Measurements from ENCODE around the gene ZNF624. TPM values are rescaled to one million over a fixed set of nuclear protein-coding genes. Genes with fewer than 3 reads are reported as not detected.
"Not testable (repeated sequence)": the region's sequence is repeated elsewhere in the genome, so short reads cannot be mapped to it uniquely, and the experiment has no call there.

ZNF624 gene
- 5.2 and 7.4 TPM in 2 replicates for total RNA-seq
- polyA plus RNA-seq (2012): 1.5 TPM

- DNase-seq (ENCODE audit: low read depth): peak; percentile 94
Observed at GRCh38 chr17:16653367-16654041, at the start of gene ZNF624. ZNF624 (minus strand) TSS chr17:16653850.

DNA sequence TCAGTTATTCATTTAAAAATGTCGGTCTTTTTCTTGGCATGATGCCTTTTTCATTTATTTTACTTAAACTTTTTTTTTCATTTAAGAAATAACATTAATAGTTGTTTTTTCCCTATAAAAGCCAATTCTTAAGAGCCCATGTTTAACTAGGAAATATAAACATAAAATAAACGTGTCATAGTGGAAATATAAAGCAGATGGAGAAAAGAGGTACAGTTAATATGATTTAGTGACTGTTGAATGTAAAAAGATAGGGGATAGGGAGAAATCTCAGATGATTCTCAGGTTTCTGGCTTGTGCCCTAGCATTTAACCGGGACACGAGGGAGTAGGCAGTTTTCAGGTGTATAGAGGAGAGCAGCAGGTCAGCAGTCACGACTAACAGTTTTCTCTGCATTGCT lies 44.0 kb upstream of the ZNF624 start:
- DNase-seq (ENCODE audit: low read depth): not testable (repeated sequence)

- not testable (repeated sequence) for DNase-seq (ENCODE audit: low read depth)
Observed at GRCh38 chr17:16690447-16690846, 36.8 kb upstream of the ZNF624 start.

GRCh38 chr17:16689731-16690281 lies 36.2 kb upstream of the ZNF624 start, which contains the start of gene CCDC144A:
CCDC144A (plus strand) TSS chr17:16690241; CDS start chr17:16690401, 160 bp downstream.
- not testable (repeated sequence) for DNase-seq (ENCODE audit: low read depth)

DNA sequence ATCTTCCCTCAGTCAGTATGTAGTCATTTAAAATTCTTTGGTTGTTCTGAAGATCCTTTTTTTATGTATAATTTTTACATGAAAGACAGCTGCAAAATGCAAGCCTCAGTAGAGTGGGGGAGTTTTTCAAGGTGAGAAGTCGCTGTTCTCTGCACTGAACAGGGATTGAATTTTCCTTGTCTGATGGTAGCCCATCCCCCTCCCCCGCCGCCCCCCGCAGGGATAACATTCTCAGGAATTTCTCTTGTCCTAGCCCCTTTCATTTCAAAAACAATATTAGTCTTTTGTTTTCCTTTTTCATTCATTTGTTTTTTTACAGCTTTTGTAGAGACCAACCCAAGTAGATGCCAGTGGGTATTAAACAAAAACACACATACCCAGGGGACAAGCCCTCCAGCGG lies 33.5 kb upstream of the ZNF624 start:
- DNase-seq (ENCODE audit: low read depth): not testable (repeated sequence)

GRCh38 chr17:16686019-16686418 lies 32.4 kb upstream of the ZNF624 start:
- not testable (repeated sequence) for DNase-seq (ENCODE audit: low read depth)

GRCh38 chr17:16683290-16684138 lies 29.9 kb upstream of the ZNF624 start:
- DNase-seq (ENCODE audit: low read depth): peak; percentile 12

DNA sequence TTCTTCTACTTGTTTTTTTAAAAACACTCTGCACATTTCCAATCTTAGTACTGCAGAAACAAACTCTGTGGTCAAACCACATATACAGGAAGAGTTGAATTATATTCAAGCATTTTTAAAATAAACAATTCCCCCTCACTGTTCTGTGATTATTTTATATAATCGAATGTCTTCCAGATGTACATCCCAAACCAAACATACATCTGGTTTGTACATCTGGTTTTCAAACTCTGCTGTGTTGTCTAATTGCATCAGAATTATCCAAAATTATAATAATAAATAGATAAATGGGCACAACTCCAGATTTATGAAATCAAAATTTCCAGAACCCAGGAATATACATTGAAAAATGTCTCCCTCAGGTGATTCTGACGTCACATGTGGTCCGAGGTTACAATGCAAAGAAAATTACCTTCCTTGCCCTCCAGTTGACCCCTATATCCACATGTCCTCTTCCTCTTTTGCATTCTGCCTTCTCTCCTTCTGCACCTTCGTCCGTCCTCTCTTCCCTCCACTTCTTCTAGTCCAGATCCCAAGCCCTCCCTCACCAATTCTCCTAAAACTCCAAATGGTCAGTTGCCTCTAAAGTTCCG lies 23.1 kb upstream of the ZNF624 start:
- no peak for DNase-seq (ENCODE audit: low read depth)

DNA sequence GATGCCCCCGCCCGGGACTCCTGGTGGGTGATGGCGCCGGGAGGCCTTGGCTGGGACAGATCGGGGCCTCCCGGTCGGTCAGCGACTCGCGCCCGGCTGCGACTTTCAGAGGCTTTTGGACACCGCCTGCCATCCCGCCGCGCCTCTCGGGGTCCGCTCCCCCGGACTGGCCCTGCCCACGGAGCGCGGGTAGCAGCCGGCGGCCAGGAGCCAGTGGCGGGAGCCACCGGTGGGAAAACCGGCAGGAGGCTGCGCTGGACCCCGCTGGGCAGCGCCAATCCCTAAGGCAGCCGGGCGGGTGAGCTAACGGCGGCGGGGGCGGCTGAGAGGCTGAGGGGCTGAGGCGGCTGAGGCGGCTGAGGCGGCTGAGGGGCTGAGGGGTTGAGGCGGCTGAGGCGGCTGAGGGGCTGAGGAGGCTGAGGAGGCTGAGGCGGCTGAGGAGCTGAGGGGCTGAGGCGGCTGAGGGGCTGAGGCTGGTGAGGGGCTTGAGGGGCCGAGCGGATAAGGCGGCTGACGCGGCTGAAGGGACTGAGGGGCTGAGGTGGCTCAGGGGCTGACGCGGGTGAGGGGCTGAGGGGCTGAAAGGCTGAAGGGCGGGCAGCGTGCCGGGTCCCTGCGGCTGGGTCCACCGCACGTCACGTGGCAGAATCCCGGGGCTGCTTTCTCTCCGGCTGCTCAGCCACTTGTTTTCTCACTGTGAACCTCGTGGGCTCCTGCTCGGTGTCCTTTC lies 13.4 kb upstream of the ZNF624 start:
- peak; percentile 7 for DNase-seq (ENCODE audit: low read depth)

DNA sequence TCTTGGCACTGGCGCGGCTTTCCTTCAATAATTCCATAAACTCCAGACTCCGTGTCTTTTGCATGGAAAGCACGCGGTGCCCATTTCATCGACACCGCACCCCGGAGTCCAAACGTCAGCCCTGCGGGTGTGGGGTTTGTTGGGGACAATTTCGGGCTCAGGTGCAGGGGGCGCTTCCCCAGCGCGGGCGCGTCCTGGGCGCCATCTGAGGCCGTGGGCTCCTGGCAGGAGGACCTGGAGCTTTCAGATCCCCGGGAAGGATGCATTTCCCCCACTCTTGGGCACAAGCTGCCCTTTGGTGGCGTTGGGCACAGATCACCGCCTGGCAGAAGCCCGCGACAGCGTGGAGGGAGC lies 12.9 kb upstream of the ZNF624 start:
- DNase-seq (ENCODE audit: low read depth): not testable (repeated sequence)

DNA sequence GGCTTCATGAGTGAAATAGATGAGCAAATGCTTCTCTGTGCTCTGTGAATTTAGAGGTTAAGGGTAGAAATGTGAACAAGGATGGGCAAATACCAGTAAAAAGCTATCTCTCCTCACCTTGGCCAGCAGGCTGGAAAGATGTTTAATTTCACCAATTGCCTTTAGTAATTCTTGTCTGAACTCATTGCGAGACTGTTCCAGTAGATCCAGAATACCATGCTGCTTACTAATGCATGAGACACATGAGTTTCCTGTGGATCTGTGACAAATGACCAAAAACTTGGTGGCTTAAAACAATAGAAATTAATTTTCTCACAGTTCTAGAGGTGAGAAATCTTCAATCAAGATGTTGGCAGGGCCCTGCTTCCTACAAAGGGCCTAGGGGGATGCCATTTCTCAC lies 9.3 kb upstream of the ZNF624 start:
- no peak for DNase-seq (ENCODE audit: low read depth)

GRCh38 chr17:16661217-16661616 lies 7.6 kb upstream of the ZNF624 start:
- no peak for DNase-seq (ENCODE audit: low read depth)

- peak; percentile 17 for DNase-seq (ENCODE audit: low read depth)
Observed at GRCh38 chr17:16652847-16653366, 743 bp downstream of the ZNF624 start.

DNA sequence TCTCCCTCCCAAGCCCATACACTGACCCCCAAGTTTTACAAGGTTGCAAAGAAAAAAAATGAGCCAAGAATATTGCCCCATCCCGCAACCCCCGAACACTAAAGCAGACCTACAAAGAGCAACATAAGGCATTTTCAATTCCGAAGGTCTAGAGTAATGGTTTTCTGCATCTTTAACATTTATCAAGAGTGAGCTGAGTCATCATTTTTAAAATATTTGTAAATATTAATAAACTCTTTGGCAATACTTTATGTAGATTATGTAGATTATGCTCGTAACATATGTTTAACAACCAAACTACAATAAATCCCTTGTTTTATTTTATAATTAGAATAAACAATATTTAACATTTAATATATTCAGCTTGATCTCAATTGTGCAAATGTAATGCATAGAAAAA lies 1.4 kb downstream of the ZNF624 start:
- DNase-seq (ENCODE audit: low read depth): no peak

- peak; percentile 1 for DNase-seq (ENCODE audit: low read depth)
Observed at GRCh38 chr17:16649585-16649984, 4.1 kb downstream of the ZNF624 start.

GRCh38 chr17:16639438-16639837 lies 14.2 kb downstream of the ZNF624 start:
- DNase-seq (ENCODE audit: low read depth): no peak

DNA sequence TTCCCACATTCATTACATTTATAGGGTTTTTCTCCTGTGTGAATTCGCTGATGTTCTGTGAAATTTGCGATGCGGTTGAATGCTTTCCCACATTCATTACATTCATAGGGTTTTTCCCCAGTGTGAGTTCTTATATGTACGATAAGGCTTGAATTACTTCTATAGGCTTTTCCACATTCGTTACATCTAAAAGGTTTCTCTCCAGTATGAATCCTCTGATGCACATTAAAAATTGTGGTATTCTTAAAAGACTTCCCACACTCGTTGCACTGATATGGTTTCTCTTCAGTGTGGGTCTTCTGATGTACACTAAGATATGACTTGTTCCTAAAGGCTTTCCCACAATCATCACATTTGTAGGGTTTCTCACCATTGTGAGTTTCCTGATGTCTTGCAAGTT lies 30.4 kb downstream of the ZNF624 start:
- DNase-seq (ENCODE audit: low read depth): no peak

GRCh38 chr17:16622540-16623277 lies 30.9 kb downstream of the ZNF624 start:
- DNase-seq (ENCODE audit: low read depth): no peak

GRCh38 chr17:16617481-16618060 lies 36.1 kb downstream of the ZNF624 start:
- no peak for DNase-seq (ENCODE audit: low read depth)

DNA sequence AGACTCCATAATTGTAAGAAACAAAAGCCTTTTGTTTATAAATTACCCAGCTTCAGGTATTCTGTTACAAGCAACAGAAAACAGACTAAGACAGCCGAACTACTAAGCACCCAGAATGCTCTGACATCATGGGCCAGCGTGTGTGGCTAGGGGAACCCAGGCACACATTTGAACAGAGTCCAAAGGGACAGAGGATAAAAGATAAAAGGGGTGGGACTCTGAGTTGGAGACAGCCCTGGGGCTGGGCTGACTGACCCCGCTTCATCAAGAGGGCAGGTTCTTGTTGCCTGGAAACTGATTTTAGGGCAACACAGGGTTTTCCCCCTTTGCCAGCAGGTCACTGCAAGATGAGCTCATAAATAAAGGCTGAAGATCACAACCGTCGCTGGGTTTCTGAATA lies 54.1 kb downstream of the ZNF624 start:
- no peak for DNase-seq (ENCODE audit: low read depth)

Data from myocyte (in vitro differentiated cells).